ENCODE results near the gene ADAMTSL3.

The ADAMTSL3 gene

DNA sequence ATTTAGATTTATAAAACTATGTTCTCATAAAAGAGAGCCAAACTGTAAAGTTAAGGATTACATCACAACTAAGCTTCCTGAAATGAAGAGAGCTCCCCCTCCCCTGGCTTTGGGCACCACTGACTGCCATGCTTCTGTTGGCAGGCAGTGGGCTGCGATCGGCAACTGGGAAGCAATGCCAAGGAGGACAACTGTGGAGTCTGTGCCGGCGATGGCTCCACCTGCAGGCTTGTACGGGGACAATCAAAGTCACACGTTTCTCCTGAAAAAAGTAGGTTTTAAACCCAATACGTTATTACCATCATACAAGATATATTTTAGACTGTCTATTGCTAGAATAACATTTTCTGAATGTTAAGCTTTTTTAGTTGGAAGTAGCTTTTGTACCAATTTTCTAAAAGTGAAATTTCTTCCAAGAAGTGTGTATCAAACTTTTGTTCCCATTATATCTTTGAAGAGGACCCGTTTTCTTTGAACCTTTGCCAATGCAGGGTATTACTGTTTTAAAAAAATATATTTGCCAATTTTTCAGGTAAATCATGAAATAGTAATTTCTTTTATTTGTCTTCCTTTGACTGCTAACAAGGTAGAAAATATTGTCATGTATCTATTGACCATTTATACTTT lies 184.1 kb downstream of the ADAMTSL3 start:
- no peaks in the 10 kb centered on the region for H3K79me1 ChIP-seq (ENCODE audit: low read depth, low read length)
- no peaks in the 10 kb centered on the region for H3K4me1 ChIP-seq (ENCODE audit: control insufficient read depth in 2 of 2, insufficient read depth in 1 of 2, low read depth in 1 of 2, low read length in 2 of 2)
- H3K4me2 ChIP-seq (ENCODE audit: insufficient read depth, low read length, poor library complexity, severe bottlenecking): no peak overlapping the region
- H2BK5ac ChIP-seq (ENCODE audit: low read length): no peak overlapping the region
- H3K14ac ChIP-seq (ENCODE audit: low read length): no peak overlapping the region
- peak; percentile 23 for DNase-seq (ENCODE audit: low spot score)
- no peak overlapping the region for H3K23ac ChIP-seq (ENCODE audit: low read depth, low read length, poor library complexity)
- no peak overlapping the region for H4K8ac ChIP-seq (ENCODE audit: low read depth, low read length)
- no peak overlapping the region for H2AFZ ChIP-seq (ENCODE audit: low read length)
- no peaks in the 10 kb centered on the region for H3K9me3 ChIP-seq (replicated peaks in 1 of 2; ENCODE audit: control insufficient read depth in 2 of 2, insufficient read depth in 1 of 2, low read depth in 1 of 2, low read length in 2 of 2)
- no peak overlapping the region for H4K91ac ChIP-seq (ENCODE audit: low read depth, low read length, poor library complexity)
- H3K4me3 ChIP-seq (ENCODE audit: low read length in 2 of 2): no peak overlapping the region
- H2BK15ac ChIP-seq (ENCODE audit: low read length): no peak overlapping the region
- no peaks in the 10 kb centered on the region for H3K27me3 ChIP-seq (ENCODE audit: control insufficient read depth in 3 of 3, insufficient read depth in 3 of 3, low read depth in 1 of 3, low read length in 3 of 3)
- no peak overlapping the region for H3K4ac ChIP-seq (ENCODE audit: low read length)
- H3K18ac ChIP-seq (ENCODE audit: low read length): no peak overlapping the region
- no CpG with 5 or more reads among the region's 8 CpGs for WGBS, 2 donors (ENCODE audit: extremely low coverage in 2 of 2, insufficient read length in 2 of 2, insufficient replicate concordance in 1 of 2)
- H2BK12ac ChIP-seq (ENCODE audit: low read length): no peak overlapping the region
- H3K36me3 ChIP-seq (replicated peaks in 1 of 2; ENCODE audit: control insufficient read depth in 2 of 2, insufficient read depth in 2 of 2, low read length in 2 of 2): no peaks in the 10 kb centered on the region
- H3K27ac ChIP-seq (replicated peaks; ENCODE audit: low read length): no peak overlapping the region
- no peak overlapping the region for H3K9ac ChIP-seq (ENCODE audit: low read depth, low read length, poor library complexity)
- H2BK120ac ChIP-seq (ENCODE audit: low read depth, low read length): no peak overlapping the region
- no peak overlapping the region for H2AK5ac ChIP-seq (ENCODE audit: low read depth, low read length)

DNA sequence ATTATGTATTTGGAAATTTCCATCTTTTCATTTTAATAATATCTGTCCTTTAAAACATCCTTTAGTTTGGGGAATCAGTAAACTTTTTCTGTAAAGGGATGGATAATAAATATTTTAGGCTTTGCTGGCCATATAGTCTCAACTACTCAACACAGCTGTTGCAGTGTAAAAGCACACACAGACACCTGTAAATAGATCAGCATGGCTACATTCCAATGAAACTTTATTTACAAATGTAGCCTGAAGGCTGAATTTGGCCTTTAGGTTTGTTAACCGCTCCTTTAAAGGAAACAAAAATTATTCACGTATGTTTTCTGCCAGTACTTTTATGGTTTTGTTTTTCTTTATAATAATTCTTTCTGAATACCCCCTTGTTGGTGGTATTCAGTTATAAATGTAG lies 184.8 kb downstream of the ADAMTSL3 start:
- H3K79me1 ChIP-seq (ENCODE audit: low read depth, low read length): no peaks in the 10 kb centered on the region
- no peaks in the 10 kb centered on the region for H3K27me3 ChIP-seq (ENCODE audit: control insufficient read depth in 3 of 3, insufficient read depth in 3 of 3, low read depth in 1 of 3, low read length in 3 of 3)
- H2AK5ac ChIP-seq (ENCODE audit: low read depth, low read length): no peak overlapping the region
- no peak overlapping the region for H3K4ac ChIP-seq (ENCODE audit: low read length)
- no peak overlapping the region for H2BK15ac ChIP-seq (ENCODE audit: low read length)
- no CpG with 5 or more reads among the region's 2 CpGs for WGBS, 2 donors (ENCODE audit: extremely low coverage in 2 of 2, insufficient read length in 2 of 2, insufficient replicate concordance in 1 of 2)
- no peak overlapping the region for H3K14ac ChIP-seq (ENCODE audit: low read length)
- H3K18ac ChIP-seq (ENCODE audit: low read length): no peak overlapping the region
- H2BK5ac ChIP-seq (ENCODE audit: low read length): no peak overlapping the region
- H4K8ac ChIP-seq (ENCODE audit: low read depth, low read length): no peak overlapping the region
- no peak for DNase-seq (ENCODE audit: low spot score)
- H3K9ac ChIP-seq (ENCODE audit: low read depth, low read length, poor library complexity): no peak overlapping the region
- no peak overlapping the region for H2BK120ac ChIP-seq (ENCODE audit: low read depth, low read length)
- no peak overlapping the region for H3K27ac ChIP-seq (replicated peaks; ENCODE audit: low read length)
- no peak overlapping the region for H3K4me2 ChIP-seq (ENCODE audit: insufficient read depth, low read length, poor library complexity, severe bottlenecking)
- H2AFZ ChIP-seq (ENCODE audit: low read length): no peak overlapping the region
- H3K4me1 ChIP-seq (ENCODE audit: control insufficient read depth in 2 of 2, insufficient read depth in 1 of 2, low read depth in 1 of 2, low read length in 2 of 2): no peaks in the 10 kb centered on the region
- no peak overlapping the region for H3K23ac ChIP-seq (ENCODE audit: low read depth, low read length, poor library complexity)
- no peak overlapping the region for H4K91ac ChIP-seq (ENCODE audit: low read depth, low read length, poor library complexity)
- H2BK12ac ChIP-seq (ENCODE audit: low read length): no peak overlapping the region
- H3K36me3 ChIP-seq (replicated peaks in 1 of 2; ENCODE audit: control insufficient read depth in 2 of 2, insufficient read depth in 2 of 2, low read length in 2 of 2): no peaks in the 10 kb centered on the region
- H3K9me3 ChIP-seq (replicated peaks in 1 of 2; ENCODE audit: control insufficient read depth in 2 of 2, insufficient read depth in 1 of 2, low read depth in 1 of 2, low read length in 2 of 2): no peaks in the 10 kb centered on the region
- H3K4me3 ChIP-seq (ENCODE audit: low read length in 2 of 2): no peak overlapping the region

DNA sequence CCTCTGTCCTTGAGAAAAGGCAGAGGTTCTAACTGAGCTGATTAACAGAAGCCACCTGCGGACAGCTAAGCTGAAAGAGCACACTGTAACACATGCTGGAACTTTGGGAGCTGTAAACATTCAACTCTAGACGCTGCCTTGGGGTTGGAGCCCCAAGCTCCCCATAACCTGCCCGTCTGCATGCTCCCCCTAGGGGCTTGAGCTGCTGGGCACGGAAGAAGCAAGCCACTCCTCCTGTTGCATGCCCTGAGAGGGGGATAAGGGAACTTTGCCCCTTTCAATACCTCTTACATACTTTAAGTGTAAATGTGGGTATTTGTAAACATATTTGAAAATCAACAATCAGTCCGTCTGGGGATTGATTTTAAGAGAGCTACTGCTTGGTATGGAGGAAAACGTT lies 188.4 kb downstream of the ADAMTSL3 start:
- H3K9me3 ChIP-seq (replicated peaks in 1 of 2; ENCODE audit: control insufficient read depth in 2 of 2, insufficient read depth in 1 of 2, low read depth in 1 of 2, low read length in 2 of 2): no peaks in the 10 kb centered on the region
- H4K91ac ChIP-seq (ENCODE audit: low read depth, low read length, poor library complexity): no peak overlapping the region
- no peaks in the 10 kb centered on the region for H3K79me1 ChIP-seq (ENCODE audit: low read depth, low read length)
- no peak overlapping the region for H3K14ac ChIP-seq (ENCODE audit: low read length)
- H3K4ac ChIP-seq (ENCODE audit: low read length): no peak overlapping the region
- no peak overlapping the region for H3K23ac ChIP-seq (ENCODE audit: low read depth, low read length, poor library complexity)
- H4K8ac ChIP-seq (ENCODE audit: low read depth, low read length): no peak overlapping the region
- H3K18ac ChIP-seq (ENCODE audit: low read length): no peak overlapping the region
- DNase-seq (ENCODE audit: low spot score): no peak
- H2AK5ac ChIP-seq (ENCODE audit: low read depth, low read length): no peak overlapping the region
- H3K4me1 ChIP-seq (ENCODE audit: control insufficient read depth in 2 of 2, insufficient read depth in 1 of 2, low read depth in 1 of 2, low read length in 2 of 2): no peaks in the 10 kb centered on the region
- H2BK120ac ChIP-seq (ENCODE audit: low read depth, low read length): no peak overlapping the region
- no peaks in the 10 kb centered on the region for H3K36me3 ChIP-seq (replicated peaks in 1 of 2; ENCODE audit: control insufficient read depth in 2 of 2, insufficient read depth in 2 of 2, low read length in 2 of 2)
- H3K27me3 ChIP-seq (ENCODE audit: control insufficient read depth in 3 of 3, insufficient read depth in 3 of 3, low read depth in 1 of 3, low read length in 3 of 3): no peaks in the 10 kb centered on the region
- no peak overlapping the region for H3K4me3 ChIP-seq (ENCODE audit: low read length in 2 of 2)
- no peak overlapping the region for H3K9ac ChIP-seq (ENCODE audit: low read depth, low read length, poor library complexity)
- H3K27ac ChIP-seq (replicated peaks; ENCODE audit: low read length): no peak overlapping the region
- WGBS, 2 donors (ENCODE audit: extremely low coverage in 2 of 2, insufficient read length in 2 of 2, insufficient replicate concordance in 1 of 2): no CpG with 5 or more reads among the region's 6 CpGs
- no peak overlapping the region for H2BK12ac ChIP-seq (ENCODE audit: low read length)
- H2AFZ ChIP-seq (ENCODE audit: low read length): no peak overlapping the region
- no peak overlapping the region for H3K4me2 ChIP-seq (ENCODE audit: insufficient read depth, low read length, poor library complexity, severe bottlenecking)
- no peak overlapping the region for H2BK15ac ChIP-seq (ENCODE audit: low read length)
- H2BK5ac ChIP-seq (ENCODE audit: low read length): no peak overlapping the region

DNA sequence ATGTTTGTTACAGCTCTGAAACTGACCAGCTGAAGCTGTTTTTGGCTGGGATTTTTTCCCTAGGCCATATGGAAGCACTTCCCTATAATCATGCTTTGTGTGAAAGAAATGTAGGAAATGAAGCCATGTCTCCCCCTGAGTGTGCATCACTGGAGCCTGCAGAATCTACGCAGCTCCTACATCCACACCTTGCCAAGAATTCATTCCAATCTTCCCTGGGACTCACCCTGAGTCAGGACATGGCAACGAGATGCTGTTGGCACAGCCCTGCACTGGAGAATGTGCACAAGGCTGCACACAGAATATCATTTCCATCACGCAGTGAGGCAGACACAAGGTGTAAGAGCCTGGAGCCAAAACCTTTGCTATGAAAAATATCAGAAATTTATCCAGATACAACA lies 189.5 kb downstream of the ADAMTSL3 start:
- no peak overlapping the region for H3K9ac ChIP-seq (ENCODE audit: low read depth, low read length, poor library complexity)
- H3K4ac ChIP-seq (ENCODE audit: low read length): no peak overlapping the region
- no peaks in the 10 kb centered on the region for H3K9me3 ChIP-seq (replicated peaks in 1 of 2; ENCODE audit: control insufficient read depth in 2 of 2, insufficient read depth in 1 of 2, low read depth in 1 of 2, low read length in 2 of 2)
- H3K27ac ChIP-seq (replicated peaks; ENCODE audit: low read length): no peak overlapping the region
- no peak overlapping the region for H4K8ac ChIP-seq (ENCODE audit: low read depth, low read length)
- no peak overlapping the region for H2BK12ac ChIP-seq (ENCODE audit: low read length)
- no peak overlapping the region for H2AFZ ChIP-seq (ENCODE audit: low read length)
- no peak overlapping the region for H4K91ac ChIP-seq (ENCODE audit: low read depth, low read length, poor library complexity)
- H3K4me2 ChIP-seq (ENCODE audit: insufficient read depth, low read length, poor library complexity, severe bottlenecking): no peak overlapping the region
- no peaks in the 10 kb centered on the region for H3K36me3 ChIP-seq (replicated peaks in 1 of 2; ENCODE audit: control insufficient read depth in 2 of 2, insufficient read depth in 2 of 2, low read length in 2 of 2)
- no peak overlapping the region for H2BK15ac ChIP-seq (ENCODE audit: low read length)
- no peaks in the 10 kb centered on the region for H3K4me1 ChIP-seq (ENCODE audit: control insufficient read depth in 2 of 2, insufficient read depth in 1 of 2, low read depth in 1 of 2, low read length in 2 of 2)
- DNase-seq (ENCODE audit: low spot score): no peak
- H2AK5ac ChIP-seq (ENCODE audit: low read depth, low read length): no peak overlapping the region
- no peak overlapping the region for H2BK5ac ChIP-seq (ENCODE audit: low read length)
- H3K79me1 ChIP-seq (ENCODE audit: low read depth, low read length): no peaks in the 10 kb centered on the region
- H3K27me3 ChIP-seq (ENCODE audit: control insufficient read depth in 3 of 3, insufficient read depth in 3 of 3, low read depth in 1 of 3, low read length in 3 of 3): no peaks in the 10 kb centered on the region
- H3K14ac ChIP-seq (ENCODE audit: low read length): no peak overlapping the region
- H3K23ac ChIP-seq (ENCODE audit: low read depth, low read length, poor library complexity): no peak overlapping the region
- H3K18ac ChIP-seq (ENCODE audit: low read length): no peak overlapping the region
- no peak overlapping the region for H2BK120ac ChIP-seq (ENCODE audit: low read depth, low read length)
- WGBS, 2 donors (ENCODE audit: extremely low coverage in 2 of 2, insufficient read length in 2 of 2, insufficient replicate concordance in 1 of 2): no CpG with 5 or more reads among the region's 3 CpGs
- no peak overlapping the region for H3K4me3 ChIP-seq (ENCODE audit: low read length in 2 of 2)
